ENCODE measurements around the gene PTPRT.

- TF ChIP-seq CTCF (IDR thresholded peaks at IDR 0.05), result no peak
- TF ChIP-seq POLR2A (IDR thresholded peaks at IDR 0.05), result no peak
- TF ChIP-seq POLR2AphosphoS5 (IDR thresholded peaks at IDR 0.05), result no peak
These were observed 300.2 kb downstream of the PTPRT start for GRCh38 chr20:42889517-42889916.

All from breast epithelium (tissue), 3 donors.